Measurements from ENCODE around the gene GRM1. TPM values are rescaled to one million over a fixed set of nuclear protein-coding genes. Genes with fewer than 3 reads are reported as not detected.
"Not testable (repeated sequence)": the region's sequence is repeated elsewhere in the genome, so short reads cannot be mapped to it uniquely, and the experiment has no call there.

The GRM1 gene
- total RNA-seq, 1 donor from 2014 or later = not detected

GRCh38 chr6:146253691-146254090 lies 224.8 kb downstream of the GRM1 start:
- no peak overlapping the region for H3K4me3 ChIP-seq (ENCODE audit: low read depth, low read length)
- no peak for DNase-seq (ENCODE audit: low read depth)
- no peak for TF ChIP-seq CTCF (conservative IDR thresholded peaks at IDR 0.05; ENCODE audit: low read depth, low read length)

DNA sequence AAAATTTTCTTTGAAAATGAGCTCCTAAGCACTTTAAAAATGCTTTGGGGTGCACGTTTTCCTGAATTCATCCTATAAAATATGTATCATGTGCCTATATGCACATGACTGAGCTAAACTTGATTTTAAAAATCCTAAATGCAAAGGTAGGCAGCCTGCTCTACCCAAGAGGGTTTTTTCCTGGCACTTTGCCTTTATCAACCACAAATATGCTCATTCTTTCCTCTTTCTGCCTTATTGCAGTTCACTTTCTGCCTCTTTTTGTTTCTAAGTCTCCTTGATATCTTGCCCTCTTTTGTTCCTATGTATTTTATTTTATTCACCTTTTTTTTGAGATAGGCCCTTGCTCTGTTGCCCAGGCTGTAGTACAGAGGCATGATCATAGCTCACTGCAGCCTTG lies 229.3 kb downstream of the GRM1 start:
- H3K4me3 ChIP-seq (ENCODE audit: low read depth, low read length) = no peak overlapping the region
- DNase-seq (ENCODE audit: low read depth) = no peak
- TF ChIP-seq CTCF (conservative IDR thresholded peaks at IDR 0.05; ENCODE audit: low read depth, low read length) = no peak

DNA sequence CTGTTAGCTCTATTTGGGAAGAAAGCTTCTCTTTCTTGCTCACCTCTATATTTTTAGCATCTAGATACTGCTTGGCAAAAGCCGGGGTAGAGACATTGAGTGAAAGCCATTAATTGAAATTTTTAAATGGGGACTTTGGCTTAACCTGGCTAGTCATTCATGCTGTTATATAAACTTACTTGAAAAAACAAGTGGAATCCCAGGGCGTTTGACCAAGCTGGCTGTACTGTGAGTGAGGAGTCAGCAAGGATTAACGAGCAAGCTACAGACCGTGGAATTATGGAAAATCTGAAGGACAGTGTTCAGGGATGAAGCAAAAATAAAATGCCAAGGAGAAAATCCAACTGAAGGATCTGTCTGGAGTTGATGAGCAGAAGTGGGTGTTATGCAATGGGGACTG lies 232.0 kb downstream of the GRM1 start:
- no peak for TF ChIP-seq CTCF (conservative IDR thresholded peaks at IDR 0.05; ENCODE audit: low read depth, low read length)

DNA sequence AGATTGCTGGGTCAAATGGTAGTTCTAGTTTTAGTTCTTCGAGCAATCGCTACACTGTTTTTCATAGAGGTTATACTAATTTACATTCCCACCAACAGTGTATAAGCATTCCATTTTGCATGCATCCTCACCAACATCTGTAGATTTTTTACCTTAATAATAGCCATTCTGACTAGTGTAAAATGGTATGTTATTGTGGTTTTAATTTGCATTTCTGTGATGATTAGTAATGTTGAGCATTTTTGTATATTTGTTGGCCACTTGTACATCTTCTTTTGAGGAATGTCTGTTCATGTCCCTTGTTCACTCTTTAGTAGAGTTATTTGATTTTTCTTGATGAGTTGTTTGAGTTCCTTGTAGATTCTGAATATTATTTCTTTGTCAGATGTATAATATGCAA lies 236.2 kb downstream of the GRM1 start:
- no peak for TF ChIP-seq CTCF (conservative IDR thresholded peaks at IDR 0.05; ENCODE audit: low read depth, low read length)
- no peak overlapping the region for H3K4me3 ChIP-seq (ENCODE audit: low read depth, low read length)
- DNase-seq (ENCODE audit: low read depth) = no peak

More for the DNA sequence above, 232.0 kb downstream of the GRM1 start:
- DNase-seq (ENCODE audit: low read depth) = no peak
- no peak overlapping the region for H3K4me3 ChIP-seq (ENCODE audit: low read depth, low read length)

DNA sequence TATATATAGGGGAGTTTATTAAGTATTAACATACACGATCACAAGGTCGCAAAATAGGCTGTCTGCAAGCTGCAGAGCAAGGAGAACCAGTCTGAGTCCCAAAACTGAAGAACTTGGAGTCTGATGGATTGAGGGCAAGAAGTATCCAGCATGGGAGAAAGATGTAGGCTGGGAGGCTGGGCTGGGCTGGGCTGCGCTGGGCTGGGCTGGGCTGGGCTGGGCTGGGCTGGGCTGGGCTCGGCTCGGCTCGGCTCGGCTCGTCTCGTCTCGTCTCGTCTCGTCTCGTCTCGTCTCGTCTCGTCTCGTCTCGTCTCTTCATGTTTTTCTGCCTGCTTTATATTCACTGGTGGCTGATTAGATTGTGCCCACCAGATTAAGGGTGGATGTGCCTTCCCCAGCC lies 238.6 kb downstream of the GRM1 start:
- H3K4me3 ChIP-seq (ENCODE audit: low read depth, low read length) = no peak overlapping the region
- TF ChIP-seq CTCF (conservative IDR thresholded peaks at IDR 0.05; ENCODE audit: low read depth, low read length) = no peak
- DNase-seq (ENCODE audit: low read depth) = no peak

- no peak overlapping the region for H3K4me3 ChIP-seq (ENCODE audit: low read depth, low read length)
- DNase-seq (ENCODE audit: low read depth) = no peak
- no peak for TF ChIP-seq CTCF (conservative IDR thresholded peaks at IDR 0.05; ENCODE audit: low read depth, low read length)
Observed at GRCh38 chr6:146267946-146268345, 239.1 kb downstream of the GRM1 start.

GRCh38 chr6:146269482-146269881 lies 240.6 kb downstream of the GRM1 start:
- DNase-seq (ENCODE audit: low read depth) = no peak
- no peak for TF ChIP-seq CTCF (conservative IDR thresholded peaks at IDR 0.05; ENCODE audit: low read depth, low read length)
- H3K4me3 ChIP-seq (ENCODE audit: low read depth, low read length) = no peak overlapping the region

DNA sequence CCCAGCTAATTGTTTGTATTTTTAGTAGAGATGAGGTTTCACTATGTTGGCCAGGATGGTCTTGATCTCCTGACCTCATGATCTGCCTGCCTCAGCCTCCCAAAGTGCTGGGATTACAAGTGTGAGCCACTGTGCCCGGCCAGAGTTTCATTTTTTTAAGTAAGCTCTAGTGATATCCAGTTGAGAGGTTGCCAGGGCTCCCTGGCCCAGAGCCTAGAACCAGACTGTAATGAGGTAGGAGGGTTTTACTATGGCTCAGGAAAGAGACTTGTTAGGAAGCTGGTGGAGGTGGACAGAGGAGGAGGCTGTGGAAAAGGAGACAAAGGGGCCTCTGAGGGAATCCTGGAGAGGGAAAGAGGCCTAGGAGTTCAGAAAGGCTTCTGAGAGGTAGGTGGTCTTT lies 242.3 kb downstream of the GRM1 start:
- not testable (repeated sequence) for DNase-seq (ENCODE audit: low read depth); H3K4me3 ChIP-seq (ENCODE audit: low read depth, low read length)
